SU-DHL-6 (cell line): ENCODE data around the gene SHROOM1.

Experiments used
- H2AFZ ChIP-seq: fragments of 200-600 bp; sonication (generic); 2 replicates; pipeline ENCODE4 v1.6.1; 2014; ENCODE audit warnings: low read depth, mild to moderate bottlenecking, moderate library complexity, mixed read lengths, antibody characterized with exemption, low read length; ENCODE audit not compliant: severe bottlenecking
- H3F3A ChIP-seq: fragments of 200-600 bp; shearing (Covaris generic); 2 replicates; pipeline ENCODE4 v1.6.0; 2016; ENCODE audit warnings: antibody characterized with exemption, mild to moderate bottlenecking; ENCODE audit not compliant: insufficient read depth
- H3K27ac ChIP-seq: fragments of 200-600 bp; sonication (generic); 2 replicates; pipeline ENCODE4 v1.5.1; 2016; ENCODE audit warnings: low read depth, mild to moderate bottlenecking, low read length, moderate library complexity, mixed read lengths
- H3K27me3 ChIP-seq: fragments of 200-600 bp; sonication (generic), shearing (Covaris generic); 2 replicates; pipeline ENCODE4 v1.6.0; 2014; ENCODE audit warnings: mild to moderate bottlenecking, low read length
- H3K36me3 ChIP-seq: fragments of 200-600 bp; sonication (generic); 2 replicates; pipeline ENCODE4 v1.6.1; 2014; ENCODE audit warnings: mild to moderate bottlenecking, low read length, mixed read lengths
- H3K4me2 ChIP-seq: fragments of 300-600, 200-600 bp; shearing (Covaris generic), sonication (generic); 2 replicates; pipeline ENCODE4 v1.6.0; 2014; ENCODE audit warnings: low read length, low read depth, mild to moderate bottlenecking; ENCODE audit not compliant: poor library complexity, severe bottlenecking
- H3K4me3 ChIP-seq: fragments of 200-600 bp; sonication (generic); 2 replicates; pipeline ENCODE4 v1.5.1; 2014; ENCODE audit warnings: antibody characterized with exemption, low read length, mild to moderate bottlenecking, mixed read lengths; ENCODE audit not compliant: insufficient read depth, poor library complexity, severe bottlenecking
- H3K79me2 ChIP-seq: fragments of 200-600 bp; sonication (generic); 2 replicates; pipeline ENCODE4 v1.6.1; 2014; ENCODE audit warnings: mild to moderate bottlenecking, low read length, moderate library complexity; ENCODE audit not compliant: insufficient read depth
- H3K9ac ChIP-seq: fragments of 200-600 bp; sonication (generic); 2 replicates; pipeline ENCODE4 v1.7.0; 2014; ENCODE audit warnings: mild to moderate bottlenecking, low read length
- H3K9me2 ChIP-seq: fragments of 200-600 bp; sonication (generic); replicated peaks from 2 replicates; pipeline ENCODE4 v1.6.1; 2014; ENCODE audit warnings: low read length; ENCODE audit not compliant: insufficient read depth
- H3K9me3 ChIP-seq: fragments of 200-600 bp; sonication (generic); 2 replicates; pipeline ENCODE4 v1.6.1; 2014; ENCODE audit warnings: low read length, mixed read lengths; ENCODE audit not compliant: insufficient read depth
- H4K20me1 ChIP-seq: fragments of 200-600 bp; sonication (generic); 2 replicates; pipeline ENCODE4 v1.6.1; 2014; ENCODE audit warnings: low read depth, mild to moderate bottlenecking, antibody characterized with exemption, low read length, moderate library complexity, mixed read lengths
- EZH2phosphoT487 ChIP-seq: fragments of 200-600 bp; sonication (generic), shearing (Covaris generic); conservative IDR thresholded peaks from 2 replicates; pipeline ENCODE4 v1.6.1; 2018; ENCODE audit warnings: mild to moderate bottlenecking, antibody characterized with exemption, low read length, moderate library complexity, mixed read lengths
- TF ChIP-seq, protein P1 (sequence below): fragments of 200-600 bp; sonication (generic); IDR thresholded peaks from one replicate; pipeline ENCODE4 v1.5.1; 2017; ENCODE audit warnings: antibody characterized with exemption, mild to moderate bottlenecking, low read length, moderate library complexity; ENCODE audit not compliant: insufficient read depth, poor library complexity, severe bottlenecking

SHROOM1 gene

DNA sequence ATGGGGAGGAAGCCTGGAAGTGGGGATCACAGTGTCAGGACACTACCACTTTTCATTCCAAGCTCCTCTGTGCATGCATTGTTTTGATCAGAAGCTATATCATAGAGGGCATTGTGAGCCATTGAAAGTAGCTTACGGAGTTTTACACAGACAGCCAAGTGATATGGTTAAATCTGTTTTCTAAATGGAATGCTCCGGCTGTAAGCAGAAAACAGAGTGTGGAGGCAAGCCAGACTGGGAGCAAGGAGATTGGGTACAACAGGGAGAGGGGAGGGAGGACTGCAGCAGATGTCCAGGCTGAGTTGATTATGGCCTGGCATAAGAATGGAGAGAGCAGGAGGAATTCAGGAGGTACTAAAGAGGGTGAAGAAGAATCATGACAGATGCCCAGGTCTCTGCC lies 32.8 kb downstream of the SHROOM1 start:
- Histone ChIP-seq H4K20me1 (no peaks in the 10 kb centered on the region), H3K79me2 (no peaks in the 10 kb centered on the region), H3K4me2 (no peak overlapping the region), H3K36me3 (no peaks in the 10 kb centered on the region), H3K9me2 (no peaks in the 10 kb centered on the region), H3K27me3 (0 out of 2 replicates have a peak, but pooled peaks cover 2% of the 10 kb centered on the region), H3K4me3 (no peak overlapping the region), H3K27ac (no peak overlapping the region), H3K9ac (no peak overlapping the region), H2AFZ (no peak overlapping the region), H3F3A (no peaks in the 10 kb centered on the region), H3K9me3 (no peaks in the 10 kb centered on the region)
- TF ChIP-seq EZH2phosphoT487 = no peak
- TF ChIP-seq, protein P1, sequence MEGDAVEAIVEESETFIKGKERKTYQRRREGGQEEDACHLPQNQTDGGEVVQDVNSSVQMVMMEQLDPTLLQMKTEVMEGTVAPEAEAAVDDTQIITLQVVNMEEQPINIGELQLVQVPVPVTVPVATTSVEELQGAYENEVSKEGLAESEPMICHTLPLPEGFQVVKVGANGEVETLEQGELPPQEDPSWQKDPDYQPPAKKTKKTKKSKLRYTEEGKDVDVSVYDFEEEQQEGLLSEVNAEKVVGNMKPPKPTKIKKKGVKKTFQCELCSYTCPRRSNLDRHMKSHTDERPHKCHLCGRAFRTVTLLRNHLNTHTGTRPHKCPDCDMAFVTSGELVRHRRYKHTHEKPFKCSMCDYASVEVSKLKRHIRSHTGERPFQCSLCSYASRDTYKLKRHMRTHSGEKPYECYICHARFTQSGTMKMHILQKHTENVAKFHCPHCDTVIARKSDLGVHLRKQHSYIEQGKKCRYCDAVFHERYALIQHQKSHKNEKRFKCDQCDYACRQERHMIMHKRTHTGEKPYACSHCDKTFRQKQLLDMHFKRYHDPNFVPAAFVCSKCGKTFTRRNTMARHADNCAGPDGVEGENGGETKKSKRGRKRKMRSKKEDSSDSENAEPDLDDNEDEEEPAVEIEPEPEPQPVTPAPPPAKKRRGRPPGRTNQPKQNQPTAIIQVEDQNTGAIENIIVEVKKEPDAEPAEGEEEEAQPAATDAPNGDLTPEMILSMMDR = no peak

DNA sequence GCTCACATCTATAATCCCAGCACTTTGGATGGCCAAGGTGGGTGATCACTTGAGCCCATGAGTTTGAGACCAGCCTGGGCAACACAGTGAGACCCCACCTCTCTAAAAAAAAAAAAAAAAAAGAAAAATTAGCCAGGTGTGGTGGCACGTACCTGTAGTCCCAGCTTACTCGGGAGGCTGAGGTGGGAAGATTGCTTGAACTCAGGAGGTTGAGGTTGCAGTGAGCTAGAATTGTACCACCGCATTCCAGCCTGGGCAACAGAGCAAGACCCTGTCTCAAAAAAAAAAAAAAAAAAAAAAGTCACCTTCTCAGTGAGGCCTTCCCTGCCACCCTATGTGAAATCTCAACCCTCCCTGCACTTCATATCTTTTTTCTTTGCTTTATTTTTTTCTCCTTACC lies 39.4 kb downstream of the SHROOM1 start:
- H3K4me3 ChIP-seq = no peak overlapping the region
- TF ChIP-seq, protein P1 = no peak
- no peak for TF ChIP-seq EZH2phosphoT487
- H2AFZ ChIP-seq = no peak overlapping the region
- H3F3A ChIP-seq = no peaks in the 10 kb centered on the region
- H4K20me1 ChIP-seq = no peaks in the 10 kb centered on the region
- H3K27me3 ChIP-seq = 0 out of 2 replicates have a peak, but pooled peaks cover 2% of the 10 kb centered on the region
- no peak overlapping the region for H3K9ac ChIP-seq
- H3K9me2 ChIP-seq = no peaks in the 10 kb centered on the region
- no peak overlapping the region for H3K27ac ChIP-seq
- H3K9me3 ChIP-seq = no peaks in the 10 kb centered on the region
- no peaks in the 10 kb centered on the region for H3K36me3 ChIP-seq
- H3K4me2 ChIP-seq = no peak overlapping the region
- H3K79me2 ChIP-seq = no peaks in the 10 kb centered on the region

DNA sequence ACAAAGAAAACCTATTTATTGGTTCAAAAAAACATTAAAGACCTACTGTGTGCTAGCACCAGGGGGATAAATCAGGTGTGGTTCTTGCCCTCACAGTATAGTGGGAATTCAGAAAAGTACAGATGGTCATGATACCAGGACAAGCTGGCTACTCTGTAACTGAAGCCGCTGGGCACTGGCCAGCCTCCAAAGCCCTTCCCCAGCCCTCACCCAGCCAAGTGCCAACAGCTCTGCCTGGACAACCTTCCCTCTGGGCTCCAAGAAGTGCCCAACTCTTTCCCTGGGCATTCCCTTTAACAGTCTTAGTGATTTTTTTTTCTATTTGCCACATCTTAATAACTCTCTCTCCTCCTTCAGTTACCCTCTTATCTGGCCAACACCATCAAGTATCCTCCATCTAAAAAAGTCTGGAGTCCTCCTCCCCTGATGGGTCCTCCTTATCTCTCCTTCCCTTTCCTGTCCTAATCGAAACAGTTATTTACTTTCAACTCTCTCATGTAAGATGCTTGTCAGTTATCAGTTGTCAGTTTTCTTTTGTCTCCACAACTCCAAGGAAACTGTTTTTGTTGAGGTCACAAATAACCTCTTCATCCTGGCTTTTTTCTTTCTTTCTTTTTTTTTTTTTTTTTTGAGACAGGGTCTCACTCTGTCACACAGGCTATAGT lies 40.1 kb downstream of the SHROOM1 start:
- H3K79me2 ChIP-seq = no peaks in the 10 kb centered on the region
- H3K27me3 ChIP-seq = 0 out of 2 replicates have a peak, but pooled peaks cover 2% of the 10 kb centered on the region
- H3K4me3 ChIP-seq = no peak overlapping the region
- no peak overlapping the region for H2AFZ ChIP-seq
- H3K4me2 ChIP-seq = no peak overlapping the region
- H3K9me3 ChIP-seq = no peaks in the 10 kb centered on the region
- TF ChIP-seq, protein P1 = no peak
- no peak for TF ChIP-seq EZH2phosphoT487
- H3K36me3 ChIP-seq = no peaks in the 10 kb centered on the region
- H4K20me1 ChIP-seq = no peaks in the 10 kb centered on the region
- H3F3A ChIP-seq = no peaks in the 10 kb centered on the region
- H3K9ac ChIP-seq = no peak overlapping the region
- H3K9me2 ChIP-seq = no peaks in the 10 kb centered on the region
- H3K27ac ChIP-seq = no peak overlapping the region
